ENCODE measurements around the gene MINPP1.

DNA sequence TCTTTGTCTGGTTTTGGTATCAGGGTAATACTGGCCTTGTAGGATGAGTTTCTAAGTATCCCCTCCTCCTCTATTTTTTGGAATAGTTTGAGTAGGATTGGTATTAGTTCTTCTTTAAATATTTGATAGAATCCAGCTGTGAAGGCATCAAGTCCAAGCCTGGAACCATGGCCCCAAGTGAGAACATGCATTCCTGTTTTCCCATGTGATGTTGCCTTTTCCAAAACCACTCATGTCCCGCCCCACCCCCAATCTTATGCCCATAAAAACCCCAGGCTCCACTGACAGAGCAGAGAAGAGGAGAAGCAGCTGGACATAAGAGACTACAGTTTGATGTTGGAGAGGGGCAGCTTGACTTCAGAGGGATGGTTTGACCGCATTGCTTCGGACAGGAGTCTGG is 71.2 kb downstream of the MINPP1 start:
- TF ChIP-seq GATA2 (IDR thresholded peaks at IDR 0.05; ENCODE audit: low read depth, low read length) (no peak), GATA3 (IDR thresholded peaks at IDR 0.05; ENCODE audit: low read depth, low read length) (no peak)

All from SH-SY5Y (cell line).